GM12878 (cell line): ENCODE data around the gene IPP. TPM values are rescaled to one million over a fixed set of nuclear protein-coding genes. Genes with fewer than 3 reads are reported as not detected.
"Not testable (repeated sequence)": the region's sequence is repeated elsewhere in the genome, so short reads cannot be mapped to it uniquely, and the experiment has no call there.

Source experiments
- ATAC-seq: fragments of 200-7000 bp; cut with Tn5 transposase; 3 replicates; pipeline ENCODE4 v1.9.1; 2020; ENCODE audit warnings: mild to moderate bottlenecking, moderate library complexity
- BruUV-seq: library from RNA; stranded (reverse); fragments of 400-500 nt; replicated peaks from 2 replicates; lab custom pipeline; 2021; lab: Mats Ljungman, UMichigan
- CTCF ChIA-PET: fragments of 300-600 bp; sonication (Branson Sonifier 250); formaldehyde crosslinking; extraction: SDS; loops from one replicate; lab custom pipeline; 2021; ENCODE audit warnings: inconsistent platforms; lab: Yijun Ruan, JAX
- POLR2A ChIA-PET: fragments of 350-600 bp; formaldehyde crosslinking; extraction: SDS; loops from one replicate; lab custom pipeline; 2021; ENCODE audit warnings: inconsistent platforms; lab: Charles Lee
- RAD21 ChIA-PET: fragments of 300-600 bp; sonication (Branson Sonifier 250); formaldehyde crosslinking; loops from one replicate; lab custom pipeline; 2023; ENCODE audit warnings: antibody characterized with exemption; ENCODE audit not compliant: unreplicated experiment; lab: Charles Lee
- SMC1A ChIA-PET: fragments of 300-600 bp; sonication (Branson Sonifier 250); formaldehyde crosslinking; loops from one replicate; lab custom pipeline; 2023; ENCODE audit not compliant: unreplicated experiment, uncharacterized antibody; lab: Charles Lee
- DNase-seq: peaks from one replicate; pipeline ENCODE4 v3.0.0-alpha.2; 2011; ENCODE audit warnings: low read depth, low spot score
- FAIRE-seq: peaks from 3 replicates; lab custom pipeline; 2011; peaks lifted over from hg19 to GRCh38; lab: Jason Lieb, UNC
- H2AFZ ChIP-seq: 2 replicates; pipeline ENCODE4 v1.6.0; 2011; ENCODE audit warnings: low read depth, low read length, control low read depth; ENCODE audit not compliant: control insufficient read depth
- H3K27ac ChIP-seq: 2 replicates; pipeline ENCODE4 v1.5.1; 2011; ENCODE audit warnings: control low read depth; ENCODE audit not compliant: control insufficient read depth, insufficient read depth
- H3K27me3 ChIP-seq, 2 experiments: replicated peaks in 1 of 2; 2 replicates each; pipeline versions ENCODE4 v1.6.0 to v1.6.1; 2011; ENCODE audit warnings: low read length in 1 of 2; ENCODE audit not compliant: control insufficient read depth in 2 of 2, insufficient read depth in 2 of 2
- H3K36me3 ChIP-seq, 2 experiments: 2 replicates each; pipeline ENCODE4 v1.5.1; 2011; ENCODE audit warnings: low read length in 1 of 2; ENCODE audit not compliant: control insufficient read depth in 2 of 2, insufficient read depth in 2 of 2
- H3K4me1 ChIP-seq: 2 replicates; pipeline ENCODE4 v1.6.1; 2011; ENCODE audit warnings: mild to moderate bottlenecking, low read length, moderate library complexity, mixed read lengths; ENCODE audit not compliant: control insufficient read depth, insufficient read depth
- H3K4me2 ChIP-seq: 2 replicates; pipeline ENCODE4 v1.6.0; 2011; ENCODE audit warnings: control low read depth; ENCODE audit not compliant: control insufficient read depth, insufficient read depth
- H3K4me3 ChIP-seq: fragments of 200-600 bp; sonication (generic); 2 replicates; pipeline ENCODE4 v1.5.1; 2016
- H3K79me2 ChIP-seq: 2 replicates; pipeline ENCODE4 v1.6.0; 2011; ENCODE audit warnings: low read length; ENCODE audit not compliant: control insufficient read depth, insufficient read depth
- H3K9ac ChIP-seq: 2 replicates; pipeline ENCODE4 v1.8.0; 2011; ENCODE audit warnings: low read length, control low read depth, mixed read lengths; ENCODE audit not compliant: control insufficient read depth, insufficient read depth
- H3K9me3 ChIP-seq: replicated peaks from 3 replicates; pipeline ENCODE4 v1.5.1; 2011; ENCODE audit warnings: mild to moderate bottlenecking, low read length; ENCODE audit not compliant: control insufficient read depth, insufficient read depth
- H4K20me1 ChIP-seq: 2 replicates; pipeline ENCODE4 v1.6.0; 2011; ENCODE audit not compliant: control insufficient read depth, insufficient read depth
- CHD4 ChIP-seq: fragments of 200-600 bp; sonication (generic); IDR thresholded peaks from 2 replicates; pipeline ENCODE4 v1.6.1; 2016; ENCODE audit warnings: mild to moderate bottlenecking
- LARP7 ChIP-seq: fragments of 450-650 bp; IDR thresholded peaks from 2 replicates; pipeline ENCODE4 v1.6.1; 2017; ENCODE audit warnings: mild to moderate bottlenecking
- NBN ChIP-seq: fragments of 450-650 bp; IDR thresholded peaks from 2 replicates; pipeline ENCODE4 v1.6.1; 2016
- RAD21 ChIP-seq: IDR thresholded peaks from 2 replicates; pipeline ENCODE4 v1.6.1; 2011; ENCODE audit warnings: mild to moderate bottlenecking, low read depth, low read length, moderate library complexity; ENCODE audit not compliant: insufficient read depth
- YY1 ChIP-seq: IDR thresholded peaks from 2 replicates; pipeline ENCODE4 v1.6.1; 2011; ENCODE audit warnings: low read depth, mild to moderate bottlenecking, low read length
- ZNF622 ChIP-seq: fragments of 450-650 bp; IDR thresholded peaks from 2 replicates; pipeline ENCODE4 v1.6.1; 2017; ENCODE audit warnings: mild to moderate bottlenecking, inconsistent platforms
- WGBS: methylation state at CpG from one replicate; pipeline ENCODE4 v1.1.6; 2016; ENCODE audit warnings: low lambda C conversion rate; ENCODE audit not compliant: insufficient replicate concordance, insufficient coverage; ENCODE audit errors: missing lambda C conversion rate; 5-methylcytosine and 5-hydroxymethylcytosine counted together
- in situ Hi-C: fragments of 300-500 bp; cut with MboI; formaldehyde crosslinking; loops from 9 replicates; pipeline ENCODE4 v1.14.3; 2018; ENCODE audit warnings: mixed read lengths
- intact Hi-C: fragments of 100-400 bp; cut with micrococcal nuclease; formaldehyde crosslinking; loops from one replicate; pipeline ENCODE4 v1.14.2; 2022; ENCODE audit not compliant: unreplicated experiment
- polyA plus RNA-seq, 11 experiments: library from polyadenylated mRNA; depleted of rRNA in 4 of 11; unstranded in 6 of 11; stranded (reverse) in 5 of 11; fragments of >200 nt; fragmentation: Nextera tagmentation in 4 of 11; fragmentation: Illumina TruSeq in 1 of 11; extraction: Ambion mirVana in 4 of 11; extraction: Trizol in 1 of 11; gene quantifications; 1 replicate in 1 of 11; 2 replicates in 10 of 11; pipeline versions ENCODE4 v1.2.1 to v1.2.3, GENCODE V29; 2011 to 2016; ENCODE audit warnings: inconsistent platforms in 2 of 11, missing spikeins in 2 of 11, low read depth in 1 of 11
- total RNA-seq, 4 experiments: library from RNA; depleted of rRNA in 3 of 4; stranded (reverse); fragments of >200 nt in 3 of 4; fragmentation: Illumina TruSeq in 1 of 4; extraction: Trizol in 1 of 4; gene quantifications; 2 replicates each; pipeline versions ENCODE4 v1.2.1 to v1.2.3, GENCODE V29; 2013 to 2021
- TF ChIP-seq, protein P1 (sequence below): fragments of 150-350 bp; IDR thresholded peaks from 2 replicates; pipeline ENCODE4 v1.6.1; 2014; ENCODE audit warnings: mild to moderate bottlenecking, low read depth, low read length

The IPP gene
- total and polyA plus RNA-seq, 10 of the 15 experiments (the other 5 are each of a cell fraction or from before 2014, with no cell fraction given): 4.7 to 15.0 (median 10.4) TPM

- TF ChIP-seq YY1 (no peak), RAD21 (no peak), CHD4 (no peak), ZNF622 (no peak), NBN (no peak), LARP7 (no peak)
- TF ChIP-seq, protein P1, sequence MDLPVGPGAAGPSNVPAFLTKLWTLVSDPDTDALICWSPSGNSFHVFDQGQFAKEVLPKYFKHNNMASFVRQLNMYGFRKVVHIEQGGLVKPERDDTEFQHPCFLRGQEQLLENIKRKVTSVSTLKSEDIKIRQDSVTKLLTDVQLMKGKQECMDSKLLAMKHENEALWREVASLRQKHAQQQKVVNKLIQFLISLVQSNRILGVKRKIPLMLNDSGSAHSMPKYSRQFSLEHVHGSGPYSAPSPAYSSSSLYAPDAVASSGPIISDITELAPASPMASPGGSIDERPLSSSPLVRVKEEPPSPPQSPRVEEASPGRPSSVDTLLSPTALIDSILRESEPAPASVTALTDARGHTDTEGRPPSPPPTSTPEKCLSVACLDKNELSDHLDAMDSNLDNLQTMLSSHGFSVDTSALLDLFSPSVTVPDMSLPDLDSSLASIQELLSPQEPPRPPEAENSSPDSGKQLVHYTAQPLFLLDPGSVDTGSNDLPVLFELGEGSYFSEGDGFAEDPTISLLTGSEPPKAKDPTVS: no peak
These were observed 55.6 kb downstream of the IPP start (continued) for GRCh38 chr1:45694823-45695222.

GRCh38 chr1:45693811-45694210, 56.6 kb downstream of the IPP start:
- H3K4me2 ChIP-seq, POLR2A ChIA-PET, RAD21 ChIA-PET, H3K9ac ChIP-seq, H2AFZ ChIP-seq, ATAC-seq, in situ Hi-C loops, DNase-seq, FAIRE-seq, H3K4me3 ChIP-seq, BruUV-seq, intact Hi-C loops, H4K20me1 ChIP-seq, CTCF ChIA-PET, H3K4me1 ChIP-seq, H3K27ac ChIP-seq, H3K27me3 ChIP-seq, H3K9me3 ChIP-seq: not testable (repeated sequence)
- SMC1A ChIA-PET: interaction anchor here (1.8 kb wide), 1 partner anchor 11 kb away, joined by 5 read pairs; no protein-coding TSS in a partner anchor
- peaks cover 26% of the 10 kb centered on the region for H3K79me2 ChIP-seq
- H3K36me3 ChIP-seq: peaks cover 4 to 14% of the 10 kb centered on the region in 2 experiments
- WGBS: 95% methylated on average over 8 of the region's 8 CpGs
